Ureter (tissue), 1 donor: ENCODE results near the gene MPL. TPM values are rescaled to one million over a fixed set of nuclear protein-coding genes. Genes with fewer than 3 reads are reported as not detected.

ENCODE experiments used
- DNase-seq: peaks from one replicate; pipeline ENCODE4 v3.0.0-alpha.2; 2020; ENCODE audit warnings: low spot score
- total RNA-seq: library from RNA; stranded (reverse); gene quantifications from one replicate; pipeline ENCODE4 v1.2.4, GENCODE V29; 2023
- donor health status: DM: yes; HTN: yes; CAD: no.

MPL gene
- total RNA-seq, 1 donor from 2014 or later: 0.55 TPM

DNA sequence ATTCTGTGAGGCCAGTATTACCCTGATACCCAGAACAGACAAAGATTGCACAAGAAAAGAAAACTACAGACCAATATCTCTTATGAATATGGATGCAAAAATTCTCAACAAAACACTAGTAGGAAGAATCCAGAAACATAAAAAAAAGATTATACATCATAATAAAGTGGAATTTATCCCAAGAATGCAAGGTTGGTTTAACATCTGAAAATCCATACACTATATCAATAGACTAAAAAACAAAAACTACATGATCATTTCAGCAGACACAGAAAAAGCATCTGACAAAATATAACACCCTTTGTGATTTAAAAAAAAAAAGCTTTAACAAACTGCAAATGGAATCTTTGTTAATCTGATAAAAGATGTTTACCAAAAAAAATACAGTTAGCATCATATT lies 12.2 kb upstream of the MPL start:
- no peak for DNase-seq

GRCh38 chr1:43327549-43328292 lies 9.9 kb upstream of the MPL start:
- no peak for DNase-seq

GRCh38 chr1:43329995-43330751 lies 7.4 kb upstream of the MPL start:
- no peak for DNase-seq

- DNase-seq: no peak
Measured at GRCh38 chr1:43331688-43332087, 5.9 kb upstream of the MPL start.

DNA sequence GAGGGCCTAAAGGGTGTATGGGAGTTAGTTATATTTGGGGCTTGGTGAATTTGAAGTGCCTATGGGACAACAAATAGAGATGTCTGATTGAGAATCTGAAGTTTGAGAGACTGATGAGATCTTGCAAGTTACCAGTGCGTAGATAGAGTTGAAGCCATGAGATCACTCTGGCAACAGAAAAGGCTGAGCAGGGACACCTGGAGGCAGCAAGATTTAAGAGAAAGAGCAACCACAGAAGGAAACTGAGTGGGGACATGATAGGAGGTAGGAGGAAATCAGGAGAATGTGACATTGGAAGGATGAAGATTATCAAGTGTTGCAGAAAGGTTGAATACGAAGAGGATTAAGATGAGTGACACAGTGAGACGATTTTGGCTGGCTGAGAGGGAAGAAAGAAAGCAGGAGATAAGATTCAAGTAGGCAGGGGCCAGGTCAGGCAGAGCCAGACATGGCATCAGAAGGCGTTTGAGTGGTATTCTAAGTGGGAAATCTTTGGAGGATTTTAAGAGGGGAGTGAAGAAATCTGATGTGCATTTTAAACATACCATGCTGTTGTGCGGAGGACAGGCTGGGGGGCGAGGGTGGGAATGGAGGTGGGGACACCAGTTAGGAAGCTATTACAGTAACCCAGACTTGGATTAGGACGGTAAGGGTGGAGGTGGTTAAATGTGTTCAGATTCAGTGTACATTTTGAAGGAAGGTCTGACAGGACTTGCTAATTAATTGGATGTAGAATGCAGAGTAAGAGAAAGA lies 3.0 kb upstream of the MPL start:
- DNase-seq: no peak

- no peak for DNase-seq
Measured at GRCh38 chr1:43338001-43338400, 383 bp downstream of the MPL start.

DNA sequence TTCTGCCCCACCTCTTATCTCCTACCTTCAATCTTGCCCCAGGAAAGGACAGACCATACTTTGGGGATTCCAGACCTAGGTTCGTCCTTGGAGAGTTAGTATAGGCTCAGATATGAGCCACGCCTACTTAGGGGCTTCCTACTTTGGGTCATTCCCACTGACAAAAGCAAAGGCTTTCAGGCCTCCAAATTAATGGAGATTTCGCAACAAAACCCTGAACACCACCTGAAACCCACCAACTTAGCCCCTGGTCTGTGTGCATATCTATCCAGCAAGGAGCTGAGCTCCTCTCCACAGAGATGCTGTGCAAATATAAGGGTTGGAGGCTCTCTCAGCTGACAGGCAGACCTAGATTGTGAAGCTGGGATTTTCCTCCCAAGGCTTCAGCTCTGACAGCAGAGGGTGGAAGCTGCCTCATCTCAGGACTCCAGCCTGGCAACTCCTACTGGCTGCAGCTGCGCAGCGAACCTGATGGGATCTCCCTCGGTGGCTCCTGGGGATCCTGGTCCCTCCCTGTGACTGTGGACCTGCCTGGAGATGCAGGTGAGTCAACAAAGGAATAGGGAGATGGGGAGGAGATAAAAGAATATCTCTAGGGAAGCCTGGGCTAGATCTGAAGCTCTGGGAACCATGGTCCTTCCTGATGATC lies 2.1 kb downstream of the MPL start:
- no peak for DNase-seq

- no peak for DNase-seq
Measured at GRCh38 chr1:43340559-43340958, 2.9 kb downstream of the MPL start.

- no peak for DNase-seq
Measured at GRCh38 chr1:43344267-43344850, 6.7 kb downstream of the MPL start.

DNA sequence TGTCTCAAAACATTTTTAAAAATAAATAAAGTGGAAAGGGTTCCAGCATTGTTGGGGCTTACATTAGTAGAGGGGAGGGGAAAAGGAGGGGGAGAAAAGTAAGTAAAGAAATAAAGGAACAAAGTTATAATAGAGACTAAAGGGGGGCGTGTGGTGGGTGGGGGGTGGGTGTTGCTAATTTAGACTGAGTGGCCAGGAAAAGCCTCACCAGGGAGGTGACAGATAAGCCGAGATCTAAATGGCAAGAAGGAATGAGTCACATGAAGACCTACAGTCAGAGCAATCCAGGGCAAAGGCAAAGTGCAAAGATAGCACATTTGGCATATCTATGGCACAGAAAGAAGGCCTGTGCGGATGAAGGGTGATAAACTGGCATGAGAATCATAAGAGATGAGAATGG lies 7.5 kb downstream of the MPL start:
- no peak for DNase-seq

- DNase-seq: no peak
Measured at GRCh38 chr1:43346636-43347035, 9.0 kb downstream of the MPL start.

- DNase-seq: no peak
Measured at GRCh38 chr1:43348343-43348808, 10.8 kb downstream of the MPL start.

DNA sequence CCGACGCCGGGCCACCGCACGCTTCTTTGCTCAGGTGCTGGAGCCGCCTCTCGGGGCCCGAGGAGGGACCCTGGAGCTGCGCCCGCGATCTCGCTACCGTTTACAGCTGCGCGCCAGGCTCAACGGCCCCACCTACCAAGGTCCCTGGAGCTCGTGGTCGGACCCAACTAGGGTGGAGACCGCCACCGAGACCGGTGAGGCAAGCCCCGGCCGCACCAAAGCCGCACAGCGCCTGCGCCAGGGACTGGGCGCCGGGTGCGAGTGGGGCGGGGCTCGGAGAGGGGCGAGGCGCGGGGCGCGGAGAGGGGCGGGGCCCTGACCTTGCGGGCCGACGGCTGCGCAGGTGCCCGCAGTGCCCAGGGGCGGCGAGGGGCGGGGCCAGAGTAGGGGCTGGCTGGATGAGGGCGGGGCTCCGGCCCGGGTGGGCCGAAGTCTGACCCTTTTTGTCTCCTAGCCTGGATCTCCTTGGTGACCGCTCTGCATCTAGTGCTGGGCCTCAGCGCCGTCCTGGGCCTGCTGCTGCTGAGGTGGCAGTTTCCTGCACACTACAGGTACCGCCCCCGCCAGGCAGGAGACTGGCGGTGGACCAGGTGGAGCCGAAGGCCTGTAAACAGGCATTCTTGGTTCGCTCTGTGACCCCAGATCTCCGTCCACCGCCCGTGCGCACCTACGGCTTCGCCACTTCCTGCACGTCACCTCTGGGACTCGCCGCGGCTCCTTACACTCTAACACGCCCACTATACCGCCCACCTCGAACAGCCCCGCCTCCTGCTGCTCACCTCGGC lies 11.4 kb downstream of the MPL start:
- DNase-seq: peak; percentile 88

DNA sequence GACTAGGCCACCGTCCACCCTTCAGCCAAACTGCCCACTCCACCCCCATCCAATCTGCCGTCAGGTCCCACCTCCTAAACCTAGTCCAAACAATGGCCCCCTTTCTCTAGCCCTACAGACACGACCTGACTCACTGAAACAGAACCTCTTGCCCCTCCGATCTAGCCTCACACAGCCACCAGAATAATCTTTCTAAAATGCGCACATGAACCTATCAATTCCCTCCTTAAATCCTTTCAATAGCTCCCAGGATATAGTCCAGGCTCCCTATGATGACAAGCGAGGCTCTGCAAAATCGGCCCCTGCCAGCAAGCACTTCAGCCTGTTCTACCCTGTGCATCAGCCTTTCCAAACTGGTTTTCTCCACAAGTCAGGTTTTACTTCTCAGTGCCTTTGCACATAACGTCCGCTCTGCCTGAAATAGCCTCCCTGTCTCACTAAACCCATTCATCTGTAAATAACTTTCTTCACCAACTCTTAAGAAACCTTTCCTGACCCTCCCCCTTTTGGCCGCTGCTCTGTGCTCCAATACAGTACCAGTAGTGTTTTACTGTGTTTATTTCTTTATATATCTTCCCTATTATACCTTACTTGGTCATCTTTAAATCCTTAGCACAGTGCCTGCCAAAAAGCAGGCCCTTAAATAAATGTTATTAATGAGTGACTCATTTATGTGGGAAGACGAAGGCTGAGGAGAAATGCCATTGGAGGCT lies 12.1 kb downstream of the MPL start:
- DNase-seq: no peak

- no peak for DNase-seq
Measured at GRCh38 chr1:43350976-43351375, 13.4 kb downstream of the MPL start.

- no peak for DNase-seq
Measured at GRCh38 chr1:43351421-43352350, 14.1 kb downstream of the MPL start.

DNA sequence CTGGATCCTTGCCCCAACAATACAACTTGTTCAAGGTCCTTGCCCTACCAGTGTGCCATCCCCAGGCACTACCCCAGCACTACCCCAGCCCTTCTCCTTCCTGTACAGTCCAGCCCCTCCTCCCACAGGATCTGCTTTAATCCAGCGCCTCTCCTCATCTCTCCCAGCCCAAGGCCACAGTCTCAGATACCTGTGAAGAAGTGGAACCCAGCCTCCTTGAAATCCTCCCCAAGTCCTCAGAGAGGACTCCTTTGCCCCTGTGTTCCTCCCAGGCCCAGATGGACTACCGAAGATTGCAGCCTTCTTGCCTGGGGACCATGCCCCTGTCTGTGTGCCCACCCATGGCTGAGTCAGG lies 14.7 kb downstream of the MPL start:
- no peak for DNase-seq

- DNase-seq: no peak
Measured at GRCh38 chr1:43352881-43353280, 15.3 kb downstream of the MPL start.

GRCh38 chr1:43354471-43354870 lies 16.9 kb downstream of the MPL start:
- DNase-seq: no peak
